ENCODE results near the gene TRMT1L. TPM values are rescaled to one million over a fixed set of nuclear protein-coding genes. Genes with fewer than 3 reads are reported as not detected.

TRMT1L gene
- total and polyA plus RNA-seq, 8 donors, result 2.9 to 11.1 (median 6.5) TPM

DNA sequence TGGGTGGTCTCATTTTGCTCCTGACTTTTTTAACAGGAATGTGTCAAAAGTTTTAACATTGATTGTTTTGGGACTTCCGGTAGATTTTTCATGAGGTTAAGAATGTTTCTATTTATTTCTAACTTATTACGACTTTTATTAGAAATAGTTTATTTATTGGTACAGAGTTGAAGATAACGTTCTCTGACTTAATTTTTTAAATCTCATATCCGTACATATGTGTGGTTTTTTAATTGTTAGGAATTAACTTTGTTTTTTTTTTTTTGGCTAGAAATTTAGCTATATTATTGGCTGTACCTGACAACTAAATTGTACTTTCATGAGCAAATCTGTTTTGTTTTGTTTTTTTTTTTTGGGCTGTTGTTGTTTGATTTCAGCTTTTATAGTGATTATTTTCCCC lies 79.4 kb downstream of the TRMT1L start:
- intact Hi-C loops (cut with DNase I), result no loop called here
- 70 to 82% methylated on average over 4 of the region's 4 CpGs for WGBS, 2 donors
- DNase-seq (no peak), FAIRE-seq (peak; percentile 20), ATAC-seq (no peak)
- H3K9me3 ChIP-seq, result no peaks in the 10 kb centered on the region
- no peaks in the 10 kb centered on the region for H3K4me1 ChIP-seq
- H3K27ac ChIP-seq, result no peak overlapping the region
- TF ChIP-seq, protein P1, sequence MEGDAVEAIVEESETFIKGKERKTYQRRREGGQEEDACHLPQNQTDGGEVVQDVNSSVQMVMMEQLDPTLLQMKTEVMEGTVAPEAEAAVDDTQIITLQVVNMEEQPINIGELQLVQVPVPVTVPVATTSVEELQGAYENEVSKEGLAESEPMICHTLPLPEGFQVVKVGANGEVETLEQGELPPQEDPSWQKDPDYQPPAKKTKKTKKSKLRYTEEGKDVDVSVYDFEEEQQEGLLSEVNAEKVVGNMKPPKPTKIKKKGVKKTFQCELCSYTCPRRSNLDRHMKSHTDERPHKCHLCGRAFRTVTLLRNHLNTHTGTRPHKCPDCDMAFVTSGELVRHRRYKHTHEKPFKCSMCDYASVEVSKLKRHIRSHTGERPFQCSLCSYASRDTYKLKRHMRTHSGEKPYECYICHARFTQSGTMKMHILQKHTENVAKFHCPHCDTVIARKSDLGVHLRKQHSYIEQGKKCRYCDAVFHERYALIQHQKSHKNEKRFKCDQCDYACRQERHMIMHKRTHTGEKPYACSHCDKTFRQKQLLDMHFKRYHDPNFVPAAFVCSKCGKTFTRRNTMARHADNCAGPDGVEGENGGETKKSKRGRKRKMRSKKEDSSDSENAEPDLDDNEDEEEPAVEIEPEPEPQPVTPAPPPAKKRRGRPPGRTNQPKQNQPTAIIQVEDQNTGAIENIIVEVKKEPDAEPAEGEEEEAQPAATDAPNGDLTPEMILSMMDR (IDR thresholded peaks at IDR 0.05), result no peak
- H3K36me3 ChIP-seq, result no peaks in the 10 kb centered on the region
- H3K27me3 ChIP-seq, result no peaks in the 10 kb centered on the region
- H3K4me3 ChIP-seq, result no peak overlapping the region

DNA sequence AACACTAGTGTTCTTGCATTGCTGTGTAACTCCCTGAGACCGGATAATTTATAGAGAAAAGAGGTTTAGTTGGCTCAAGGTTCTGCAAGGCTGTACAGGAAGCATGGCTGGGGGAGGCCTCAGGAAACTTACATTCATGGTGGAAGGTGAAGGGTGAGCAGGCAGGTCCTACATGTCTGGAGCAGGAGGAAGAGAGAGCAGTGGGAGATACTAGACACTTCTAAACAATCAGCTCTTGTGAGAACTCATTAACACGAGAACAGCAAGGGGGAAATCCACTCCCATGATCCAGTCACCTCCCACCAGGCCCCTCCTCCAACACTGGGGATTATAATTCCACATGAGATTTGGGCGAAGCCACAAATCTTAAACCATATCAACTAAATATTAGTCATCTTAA lies 81.3 kb downstream of the TRMT1L start:
- no peak for ATAC-seq
- no peaks in the 10 kb centered on the region for H3K4me1 ChIP-seq
- no peaks in the 10 kb centered on the region for H3K36me3 ChIP-seq
- no peaks in the 10 kb centered on the region for H3K9me3 ChIP-seq
- WGBS, 2 donors, result 85 to 86% methylated on average over 3 of the region's 3 CpGs
- no peak for FAIRE-seq
- no peak overlapping the region for H3K4me3 ChIP-seq
- TF ChIP-seq, protein P1 (IDR thresholded peaks at IDR 0.05), result no peak
- DNase-seq, result no peak
- H3K27ac ChIP-seq, result no peak overlapping the region
- H3K27me3 ChIP-seq, result no peaks in the 10 kb centered on the region
- intact Hi-C loops (cut with DNase I), result no loop called here

DNA sequence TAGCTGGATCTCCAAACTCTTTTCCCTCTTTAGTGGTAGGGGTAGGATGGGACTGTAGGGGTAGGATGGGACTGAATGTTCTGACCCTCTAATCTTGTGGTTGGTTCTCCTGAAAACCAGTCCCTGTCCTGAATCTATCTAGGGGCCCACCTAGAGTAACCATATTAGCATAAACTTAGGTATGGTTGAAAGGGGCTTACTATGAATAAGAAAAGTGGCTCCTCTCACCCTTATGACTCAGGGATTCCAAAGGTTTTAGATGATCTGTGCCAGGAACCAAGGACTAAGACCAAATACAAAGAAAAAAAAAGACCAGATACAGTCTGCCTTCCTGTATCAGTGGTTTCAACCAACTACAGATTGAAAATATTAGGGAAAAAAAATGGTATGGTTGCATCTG lies 82.4 kb downstream of the TRMT1L start:
- H3K4me1 ChIP-seq, result no peaks in the 10 kb centered on the region
- no peak overlapping the region for H3K4me3 ChIP-seq
- ATAC-seq, result no peak
- TF ChIP-seq, protein P1 (IDR thresholded peaks at IDR 0.05), result no peak
- H3K9me3 ChIP-seq, result no peaks in the 10 kb centered on the region
- H3K27ac ChIP-seq, result no peak overlapping the region
- intact Hi-C loops (cut with DNase I), result no loop called here
- no peaks in the 10 kb centered on the region for H3K36me3 ChIP-seq
- no peak for DNase-seq
- H3K27me3 ChIP-seq, result no peaks in the 10 kb centered on the region
- no peak for FAIRE-seq

DNA sequence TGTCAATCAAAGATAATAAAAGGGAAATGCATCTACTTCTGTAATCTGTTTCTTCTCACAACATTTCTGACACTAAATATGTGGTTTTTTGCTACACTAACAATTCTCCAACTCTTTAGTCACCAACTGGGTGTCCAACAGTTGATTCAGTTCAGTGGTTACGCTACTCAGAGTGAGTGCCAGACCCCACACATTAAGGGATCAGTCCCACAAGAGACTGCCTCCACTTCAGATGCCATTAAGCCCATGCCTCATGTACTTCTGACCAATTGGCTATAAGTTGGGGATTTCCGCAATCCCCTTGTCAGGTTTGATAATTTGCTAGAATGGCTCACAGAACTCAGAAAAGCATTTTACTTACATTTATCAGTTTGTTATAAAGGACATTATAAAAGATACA lies 83.0 kb downstream of the TRMT1L start:
- Histone ChIP-seq H3K27ac (no peak overlapping the region), H3K36me3 (no peaks in the 10 kb centered on the region), H3K9me3 (no peaks in the 10 kb centered on the region), H3K4me1 (no peaks in the 10 kb centered on the region), H3K4me3 (no peak overlapping the region), H3K27me3 (no peaks in the 10 kb centered on the region)
- no peak for DNase-seq
- TF ChIP-seq, protein P1 (IDR thresholded peaks at IDR 0.05), result no peak
- FAIRE-seq, result no peak
- intact Hi-C loops (cut with DNase I), result no loop called here
- ATAC-seq, result no peak
- WGBS, 2 donors, result 96 to 97% methylated on average over 2 of the region's 2 CpGs

- Histone ChIP-seq H3K27ac (no peak overlapping the region), H3K9me3 (no peaks in the 10 kb centered on the region), H3K4me3 (no peak overlapping the region), H3K36me3 (no peaks in the 10 kb centered on the region), H3K4me1 (no peaks in the 10 kb centered on the region), H3K27me3 (no peaks in the 10 kb centered on the region)
- TF ChIP-seq, protein P1 (IDR thresholded peaks at IDR 0.05), result no peak
- intact Hi-C loops (cut with DNase I), result no loop called here
- no peak for ATAC-seq
- DNase-seq, result no peak
- no peak for FAIRE-seq
Measured at GRCh38 chr1:185070051-185070450, 86.7 kb downstream of the TRMT1L start.

All from pancreas (tissue), 10 donors.